NCI-H774 (cell line): ENCODE data around the gene FAM107A.

Source experiments
- DNase-seq: peaks from one replicate; lab custom pipeline; 2025; lab: John Stamatoyannopoulos, UW

FAM107A gene

GRCh38 chr3:58518291-58518789 lies 58.9 kb downstream of the FAM107A start:
- no peak for DNase-seq

- no peak for DNase-seq
These were observed 62.8 kb downstream of the FAM107A start for GRCh38 chr3:58514405-58514804.
